Gastrocnemius medialis (tissue), 4 donors: ENCODE data around the gene PFKP. TPM values are rescaled to one million over a fixed set of nuclear protein-coding genes. Genes with fewer than 3 reads are reported as not detected.

Experiments used
- ATAC-seq, 2 donors: fragments of 150-250 bp; one replicate each; pipeline ENCODE4 v1.9.1; 2016
- DNase-seq, 2 donors: peaks; one replicate each; pipeline ENCODE4 v3.0.0-alpha.2; 2019
- H3K27ac ChIP-seq, 4 donors: fragments of 200-600 bp; sonication (generic); 1 replicate in 1 of 4; 2 replicates in 3 of 4; pipeline ENCODE4 v1.5.1; 2016 to 2018; ENCODE audit warnings: mild to moderate bottlenecking in 2 of 4, moderate library complexity in 1 of 4
- H3K27me3 ChIP-seq, 3 donors: fragments of 200-600 bp; sonication (generic) in 2 of 3; 1 replicate in 1 of 3; 2 replicates in 2 of 3; pipeline versions ENCODE4 v1.5.1 to v1.6.0; 2016 to 2019; ENCODE audit warnings: mild to moderate bottlenecking in 1 of 3, moderate library complexity in 1 of 3
- H3K36me3 ChIP-seq, 2 donors: fragments of 200-600 bp; sonication (generic) in 1 of 2; one replicate each; pipeline ENCODE4 v1.5.1; 2017 to 2018
- H3K4me1 ChIP-seq, 2 donors: fragments of 200-600 bp; sonication (generic) in 1 of 2; one replicate each; pipeline ENCODE4 v1.5.1; 2016 to 2017; ENCODE audit warnings: mild to moderate bottlenecking in 2 of 2
- H3K4me3 ChIP-seq, 4 donors: fragments of 200-600 bp; sonication (generic) in 3 of 4; 1 replicate in 1 of 4; 2 replicates in 3 of 4; pipeline ENCODE4 v1.5.1; 2016 to 2019; ENCODE audit warnings: mild to moderate bottlenecking in 2 of 4
- H3K9me3 ChIP-seq, 3 donors: fragments of 200-600 bp; sonication (generic) in 2 of 3; 1 replicate in 1 of 3; 2 replicates in 2 of 3; pipeline ENCODE4 v1.5.1; 2016 to 2019
- CTCF ChIP-seq, 5 experiments: fragments of 450-650 bp in 3 of 5; fragments of 200-600 bp in 2 of 5; sonication (generic) in 2 of 5; IDR thresholded peaks in 4 of 5; conservative IDR thresholded peaks in 1 of 5; 1 replicate in 4 of 5; 2 replicates in 1 of 5; pipeline ENCODE4 v1.5.1; 2016 to 2019; ENCODE audit warnings: antibody characterized with exemption in 5 of 5, mild to moderate bottlenecking in 3 of 5, moderate library complexity in 3 of 5
- POLR2A ChIP-seq, 2 donors: fragments of 450-650 bp; IDR thresholded peaks; one replicate each; pipeline ENCODE4 v1.6.1; 2017; ENCODE audit warnings: antibody characterized with exemption in 2 of 2, mild to moderate bottlenecking in 2 of 2, moderate library complexity in 2 of 2
- in situ Hi-C, 4 donors: fragments of 200-750 bp; cut with MboI; loops; one replicate each; pipeline versions ENCODE4 v1.15.0 to v1.8.0; 2017; ENCODE audit warnings: low sequenced_read_pairs in 4 of 4
- intact Hi-C: fragments of 100-400 bp; cut with DNase I; formaldehyde crosslinking; loops from one replicate; pipeline ENCODE4 v1.15.1; 2023; ENCODE audit warnings: low total_unique reads
- total RNA-seq, 4 donors: library from RNA; depleted of rRNA; stranded (reverse); fragments of >200 nt; gene quantifications; one replicate each; pipeline versions ENCODE4 v1.1.0 to v1.2.3, GENCODE V29; 2016

The PFKP gene
- total RNA-seq, 4 donors from 2014 or later = 21.3 to 171 (median 38.9) TPM

GRCh38 chr10:3151889-3152565 lies 84.7 kb downstream of the PFKP start:
- TF ChIP-seq POLR2A (IDR thresholded peaks at IDR 0.05) (no peak), CTCF (IDR thresholded peaks at IDR 0.05 in 4 of 5, conservative IDR thresholded peaks at IDR 0.05 in 1 of 5) (no peak)
- H3K36me3 ChIP-seq = peaks cover 0 to 94% of the 10 kb centered on the region in 2 donors
- H3K4me1 ChIP-seq = no peaks in the 10 kb centered on the region
- in situ Hi-C loops = no loop called here
- no peaks in the 10 kb centered on the region for H3K9me3 ChIP-seq
- DNase-seq (no peak), ATAC-seq (no peak)
- intact Hi-C loops = no loop called here
- H3K4me3 ChIP-seq = no peak overlapping the region
- H3K27ac ChIP-seq = no peak overlapping the region
- no peaks in the 10 kb centered on the region for H3K27me3 ChIP-seq

- intact Hi-C loops = no loop called here
- DNase-seq (no peak), ATAC-seq (no peak)
- Histone ChIP-seq H3K36me3 (peaks cover 0 to 94% of the 10 kb centered on the region in 2 donors), H3K4me1 (no peaks in the 10 kb centered on the region), H3K27me3 (no peaks in the 10 kb centered on the region), H3K9me3 (no peaks in the 10 kb centered on the region), H3K4me3 (no peak overlapping the region), H3K27ac (no peak overlapping the region)
- in situ Hi-C loops = no loop called here
- no peak for TF ChIP-seq POLR2A (IDR thresholded peaks at IDR 0.05)
- no peak for TF ChIP-seq CTCF (IDR thresholded peaks at IDR 0.05 in 4 of 5, conservative IDR thresholded peaks at IDR 0.05 in 1 of 5)
Measured at GRCh38 chr10:3152566-3152935, 85.2 kb downstream of the PFKP start.

GRCh38 chr10:3154666-3155065 lies 87.3 kb downstream of the PFKP start:
- intact Hi-C loops = no loop called here
- TF ChIP-seq POLR2A (IDR thresholded peaks at IDR 0.05) (no peak), CTCF (IDR thresholded peaks at IDR 0.05 in 4 of 5, conservative IDR thresholded peaks at IDR 0.05 in 1 of 5) (no peak)
- ATAC-seq (no peak), DNase-seq (no peak)
- Histone ChIP-seq H3K9me3 (no peaks in the 10 kb centered on the region), H3K36me3 (peaks cover 0 to 95% of the 10 kb centered on the region in 2 donors), H3K4me3 (no peak overlapping the region), H3K4me1 (no peaks in the 10 kb centered on the region), H3K27ac (no peak overlapping the region), H3K27me3 (no peaks in the 10 kb centered on the region)
- in situ Hi-C loops = no loop called here

- H3K4me3 ChIP-seq = no peak overlapping the region
- no peaks in the 10 kb centered on the region for H3K9me3 ChIP-seq
- ATAC-seq = no peak
- no peaks in the 10 kb centered on the region for H3K27me3 ChIP-seq
- H3K4me1 ChIP-seq = no peaks in the 10 kb centered on the region
- DNase-seq = no peak
- no peak overlapping the region for H3K27ac ChIP-seq
- peaks cover 0 to 97% of the 10 kb centered on the region in 2 donors for H3K36me3 ChIP-seq
- in situ Hi-C loops (no loop called here), intact Hi-C loops (no loop called here)
- no peak for TF ChIP-seq CTCF (IDR thresholded peaks at IDR 0.05 in 4 of 5, conservative IDR thresholded peaks at IDR 0.05 in 1 of 5)
- TF ChIP-seq POLR2A (IDR thresholded peaks at IDR 0.05) = no peak
Measured at GRCh38 chr10:3159152-3159551, 91.8 kb downstream of the PFKP start.

- no peaks in the 10 kb centered on the region for H3K9me3 ChIP-seq
- intact Hi-C loops (no loop called here), in situ Hi-C loops (no loop called here)
- TF ChIP-seq POLR2A (IDR thresholded peaks at IDR 0.05) (no peak), CTCF (IDR thresholded peaks at IDR 0.05 in 4 of 5, conservative IDR thresholded peaks at IDR 0.05 in 1 of 5) (no peak)
- DNase-seq = no peak
- no peaks in the 10 kb centered on the region for H3K4me1 ChIP-seq
- peaks cover 0 to 97% of the 10 kb centered on the region in 2 donors for H3K36me3 ChIP-seq
- no peak overlapping the region for H3K27ac ChIP-seq
- H3K27me3 ChIP-seq = no peaks in the 10 kb centered on the region
- no peak overlapping the region for H3K4me3 ChIP-seq
- no peak for ATAC-seq
Measured at GRCh38 chr10:3162533-3162932, 95.2 kb downstream of the PFKP start.
